Transverse colon (tissue), 3 donors: ENCODE data around the gene VPS41.

Source experiments
- POLR2A ChIP-seq: fragments of 450-650 bp; IDR thresholded peaks from one replicate; pipeline ENCODE4 v1.6.1; 2016; ENCODE audit warnings: antibody characterized with exemption, mild to moderate bottlenecking, moderate library complexity
- TF ChIP-seq, protein P1 (sequence below), 5 experiments: fragments of 200-600 bp in 3 of 5; fragments of 450-650 bp in 2 of 5; sonication (generic) in 3 of 5; IDR thresholded peaks; 1 replicate in 2 of 5; 2 replicates in 3 of 5; pipeline ENCODE4 v1.5.1; 2016 to 2017; ENCODE audit warnings: antibody characterized with exemption in 5 of 5, inconsistent platforms in 3 of 5, mild to moderate bottlenecking in 2 of 5, moderate library complexity in 1 of 5

- TF ChIP-seq, protein P1, sequence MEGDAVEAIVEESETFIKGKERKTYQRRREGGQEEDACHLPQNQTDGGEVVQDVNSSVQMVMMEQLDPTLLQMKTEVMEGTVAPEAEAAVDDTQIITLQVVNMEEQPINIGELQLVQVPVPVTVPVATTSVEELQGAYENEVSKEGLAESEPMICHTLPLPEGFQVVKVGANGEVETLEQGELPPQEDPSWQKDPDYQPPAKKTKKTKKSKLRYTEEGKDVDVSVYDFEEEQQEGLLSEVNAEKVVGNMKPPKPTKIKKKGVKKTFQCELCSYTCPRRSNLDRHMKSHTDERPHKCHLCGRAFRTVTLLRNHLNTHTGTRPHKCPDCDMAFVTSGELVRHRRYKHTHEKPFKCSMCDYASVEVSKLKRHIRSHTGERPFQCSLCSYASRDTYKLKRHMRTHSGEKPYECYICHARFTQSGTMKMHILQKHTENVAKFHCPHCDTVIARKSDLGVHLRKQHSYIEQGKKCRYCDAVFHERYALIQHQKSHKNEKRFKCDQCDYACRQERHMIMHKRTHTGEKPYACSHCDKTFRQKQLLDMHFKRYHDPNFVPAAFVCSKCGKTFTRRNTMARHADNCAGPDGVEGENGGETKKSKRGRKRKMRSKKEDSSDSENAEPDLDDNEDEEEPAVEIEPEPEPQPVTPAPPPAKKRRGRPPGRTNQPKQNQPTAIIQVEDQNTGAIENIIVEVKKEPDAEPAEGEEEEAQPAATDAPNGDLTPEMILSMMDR (IDR thresholded peaks at IDR 0.05) = no peak
- no peak for TF ChIP-seq POLR2A
These were observed 22.7 kb downstream of the VPS41 start for GRCh38 chr7:38886265-38886664.
